D721Med (cell line): ENCODE data around the gene PPT2.

Experiments
- DNase-seq: peaks from one replicate; pipeline ENCODE4 v3.0.0; 2011; ENCODE audit warnings: low spot score; ENCODE audit not compliant: insufficient read length
- FAIRE-seq: peaks from 2 replicates; lab custom pipeline; 2011; peaks lifted over from hg19 to GRCh38; lab: Jason Lieb, UNC
- TF ChIP-seq, protein P1 (sequence below): IDR thresholded peaks from 2 replicates; pipeline ENCODE4 v1.5.1; 2012; ENCODE audit warnings: mild to moderate bottlenecking, control low read depth; ENCODE audit not compliant: insufficient read depth; ENCODE audit errors: missing control alignments

PPT2 gene, protein sequence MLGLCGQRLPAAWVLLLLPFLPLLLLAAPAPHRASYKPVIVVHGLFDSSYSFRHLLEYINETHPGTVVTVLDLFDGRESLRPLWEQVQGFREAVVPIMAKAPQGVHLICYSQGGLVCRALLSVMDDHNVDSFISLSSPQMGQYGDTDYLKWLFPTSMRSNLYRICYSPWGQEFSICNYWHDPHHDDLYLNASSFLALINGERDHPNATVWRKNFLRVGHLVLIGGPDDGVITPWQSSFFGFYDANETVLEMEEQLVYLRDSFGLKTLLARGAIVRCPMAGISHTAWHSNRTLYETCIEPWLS

DNA sequence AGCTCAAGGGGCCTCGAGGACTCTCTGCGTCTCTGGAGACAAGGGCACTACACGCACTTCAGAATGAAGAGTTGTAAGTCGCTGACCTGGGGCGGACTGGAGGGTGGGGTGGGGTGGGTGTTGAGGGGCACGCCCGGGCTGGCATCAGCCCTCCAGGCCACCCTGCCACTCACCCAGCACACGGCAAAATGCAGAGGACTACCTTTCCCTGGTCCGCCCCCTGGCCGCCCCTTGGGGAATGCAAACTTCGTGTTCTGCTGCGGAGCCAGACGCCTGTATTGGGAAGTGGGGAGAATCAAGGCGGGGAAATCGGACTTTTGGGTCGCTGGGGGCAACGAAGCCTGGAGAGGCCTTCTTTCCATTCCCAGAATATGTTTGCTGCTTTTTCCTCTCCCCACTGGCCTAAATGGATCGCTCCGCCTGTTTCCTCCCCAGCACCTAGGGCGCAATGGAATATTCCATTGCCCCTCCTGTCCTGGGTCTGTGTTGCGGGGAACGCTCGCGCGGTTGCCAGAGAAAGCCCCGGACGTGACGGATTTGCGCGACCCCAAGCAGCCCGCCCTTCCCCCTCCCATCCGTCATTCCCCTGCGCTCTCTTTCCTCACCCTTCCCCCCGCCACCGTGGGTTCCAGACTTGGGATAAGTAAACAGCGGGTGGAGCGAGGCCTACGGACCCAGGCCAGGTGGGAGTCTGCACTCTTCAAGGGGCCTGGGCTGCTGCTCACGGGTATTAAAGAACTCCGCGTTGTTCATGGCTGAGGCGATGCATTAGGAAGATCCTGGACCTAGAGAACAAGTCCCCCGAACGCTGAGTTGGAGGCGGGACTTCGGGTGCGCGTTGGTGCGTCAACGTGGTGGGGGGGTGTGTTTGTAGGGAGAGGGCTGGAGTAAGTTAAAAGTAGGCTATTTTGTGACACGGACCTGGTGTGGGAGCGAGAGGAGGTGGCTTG, at the start of gene PPT2:
Gene PPT2, plus strand, starts transcription at position 578 of the 950 bp plus-strand sequence. CDS start 454 bp downstream, outside the sequence.
- TF ChIP-seq, protein P1, sequence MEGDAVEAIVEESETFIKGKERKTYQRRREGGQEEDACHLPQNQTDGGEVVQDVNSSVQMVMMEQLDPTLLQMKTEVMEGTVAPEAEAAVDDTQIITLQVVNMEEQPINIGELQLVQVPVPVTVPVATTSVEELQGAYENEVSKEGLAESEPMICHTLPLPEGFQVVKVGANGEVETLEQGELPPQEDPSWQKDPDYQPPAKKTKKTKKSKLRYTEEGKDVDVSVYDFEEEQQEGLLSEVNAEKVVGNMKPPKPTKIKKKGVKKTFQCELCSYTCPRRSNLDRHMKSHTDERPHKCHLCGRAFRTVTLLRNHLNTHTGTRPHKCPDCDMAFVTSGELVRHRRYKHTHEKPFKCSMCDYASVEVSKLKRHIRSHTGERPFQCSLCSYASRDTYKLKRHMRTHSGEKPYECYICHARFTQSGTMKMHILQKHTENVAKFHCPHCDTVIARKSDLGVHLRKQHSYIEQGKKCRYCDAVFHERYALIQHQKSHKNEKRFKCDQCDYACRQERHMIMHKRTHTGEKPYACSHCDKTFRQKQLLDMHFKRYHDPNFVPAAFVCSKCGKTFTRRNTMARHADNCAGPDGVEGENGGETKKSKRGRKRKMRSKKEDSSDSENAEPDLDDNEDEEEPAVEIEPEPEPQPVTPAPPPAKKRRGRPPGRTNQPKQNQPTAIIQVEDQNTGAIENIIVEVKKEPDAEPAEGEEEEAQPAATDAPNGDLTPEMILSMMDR: no peak
- FAIRE-seq (no peak), DNase-seq (peak; percentile 75)

DNA sequence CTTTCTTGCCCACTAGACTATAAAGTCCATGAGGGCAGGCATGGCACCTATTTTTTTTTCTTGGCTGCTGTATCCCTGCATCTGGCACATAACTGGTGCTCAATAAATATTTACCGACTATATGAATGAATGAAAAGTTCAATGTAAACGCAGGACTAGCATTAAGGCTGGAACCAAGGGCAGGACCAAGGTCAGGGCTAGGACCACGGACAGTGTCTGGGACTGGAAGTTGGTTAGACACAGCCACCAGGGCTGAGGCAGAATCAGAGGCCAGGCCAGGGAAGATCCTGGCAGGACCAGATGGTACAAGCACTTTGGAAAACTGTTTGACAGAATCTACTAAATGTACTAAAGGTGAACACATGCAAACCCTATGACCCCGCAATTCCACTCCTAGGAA, 48.5 kb upstream of the PPT2 start:
- DNase-seq (no peak), FAIRE-seq (no peak)
- TF ChIP-seq, protein P1: no peak

DNA sequence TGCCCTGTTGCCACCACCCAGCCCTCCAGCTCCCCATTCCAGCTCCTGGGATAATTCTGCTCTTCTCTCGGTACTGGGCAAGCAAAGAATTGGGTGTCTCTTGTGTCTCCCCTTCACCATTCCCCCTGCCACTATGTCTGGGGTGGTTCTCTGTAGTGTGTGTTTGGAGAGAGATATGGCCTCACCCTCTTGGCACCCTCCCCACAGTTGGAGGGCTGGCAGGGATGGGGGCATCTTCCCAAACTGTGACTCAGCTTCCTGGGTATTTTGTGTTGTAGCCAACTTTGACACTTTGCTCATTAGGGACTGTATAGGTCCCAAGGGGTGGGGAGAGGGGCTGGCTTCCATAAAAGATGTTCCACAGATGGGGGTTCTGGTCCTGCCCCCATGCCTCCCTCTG, 46.5 kb upstream of the PPT2 start:
- TF ChIP-seq, protein P1: no peak
- no peak for FAIRE-seq
- DNase-seq: no peak

DNA sequence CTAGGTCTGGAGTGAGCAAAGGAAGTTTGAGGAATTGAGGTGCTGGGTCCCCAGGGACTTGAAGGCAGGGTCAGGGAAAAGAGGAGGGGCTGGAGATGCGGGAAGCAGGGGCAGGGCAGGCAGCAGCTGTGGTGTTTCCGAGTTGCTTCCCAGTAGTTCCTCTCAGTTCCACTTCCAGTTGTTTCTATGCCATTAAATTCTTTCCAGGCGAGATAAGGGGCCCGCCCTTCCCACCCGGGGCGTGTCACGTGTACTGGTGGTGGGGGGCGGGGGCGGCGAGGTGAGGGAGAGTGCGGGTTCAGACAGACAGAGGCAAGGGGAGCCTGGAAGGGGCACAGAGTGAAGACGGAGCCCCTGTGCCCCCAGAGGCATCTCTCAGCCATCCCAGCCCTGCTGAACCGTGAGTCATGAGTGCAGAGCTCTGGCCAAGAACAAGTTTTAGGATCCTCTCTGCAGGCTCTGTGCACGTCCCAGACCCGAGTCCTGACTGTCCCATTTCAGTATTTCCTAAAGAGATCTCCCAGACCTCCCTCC, 45.8 kb upstream of the PPT2 start:
- TF ChIP-seq, protein P1: no peak
- FAIRE-seq: no peak

DNA sequence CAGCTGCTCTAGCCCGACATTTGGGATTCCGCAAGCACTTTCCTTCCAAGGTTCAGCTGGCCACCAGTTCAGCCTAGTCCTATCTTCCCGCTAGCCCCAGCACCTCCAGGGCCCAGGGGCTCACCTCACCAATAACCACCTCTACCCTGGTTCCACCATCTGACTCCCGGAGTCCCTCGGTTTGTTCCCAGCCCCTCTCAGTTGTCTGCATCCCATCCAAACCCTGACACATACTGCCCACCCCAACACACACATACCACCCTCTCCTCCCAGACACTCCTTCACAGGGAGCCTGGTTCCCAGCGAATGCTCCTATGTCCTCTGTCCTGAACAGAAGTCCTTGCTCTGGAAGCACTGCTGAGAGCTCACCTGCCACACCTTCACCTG, 45.2 kb upstream of the PPT2 start:
- TF ChIP-seq, protein P1: no peak
- DNase-seq (no peak), FAIRE-seq (no peak)

More for the DNA sequence above, 45.8 kb upstream of the PPT2 start:
- DNase-seq: no peak

DNA sequence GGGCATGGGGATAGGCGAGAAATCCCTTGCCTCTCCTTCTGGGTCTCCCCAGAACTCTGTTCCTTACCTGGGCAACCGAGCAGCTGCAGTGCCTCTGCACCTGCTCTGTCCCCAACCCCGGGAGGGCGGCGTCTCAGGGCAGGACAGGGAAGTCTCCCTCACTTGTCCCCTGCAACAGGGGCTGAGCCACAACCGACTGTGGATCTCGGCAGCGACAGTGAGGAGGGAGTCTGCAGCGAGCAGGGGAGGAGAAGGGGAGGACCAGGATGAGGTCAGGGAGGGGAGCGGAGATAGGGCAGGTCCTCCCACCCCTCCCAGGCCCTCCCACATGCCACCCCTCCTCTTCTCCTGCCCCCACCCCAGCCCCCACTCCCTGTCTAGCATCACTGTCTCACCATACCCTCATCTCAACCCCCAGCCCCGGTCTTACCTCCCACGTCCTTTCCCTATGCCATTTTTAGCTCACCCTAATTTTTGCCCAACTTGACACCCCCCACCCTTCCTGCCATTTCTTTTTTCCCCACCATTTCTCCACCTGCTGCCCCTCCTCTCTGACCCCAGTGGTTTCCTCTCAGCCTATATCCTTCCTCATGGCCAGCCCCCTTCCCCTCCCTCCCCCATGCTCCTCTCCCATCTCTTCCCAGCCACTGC, 44.7 kb upstream of the PPT2 start, which contains the start of gene TNXB:
Gene TNXB, minus strand, starts transcription at position 225 of the 651 bp plus-strand sequence. CDS start 11,140 bp downstream, outside the sequence.
- FAIRE-seq: no peak

More for the DNA sequence above, 44.7 kb upstream of the PPT2 start, which contains the start of gene TNXB:
- TF ChIP-seq, protein P1: no peak
- DNase-seq: no peak
